NCI-H460 (cell line): Measurements from ENCODE around the gene TEX13A. TPM values are rescaled to one million over a fixed set of nuclear protein-coding genes. Genes with fewer than 3 reads are reported as not detected.

Experiments
- DNase-seq: peaks from one replicate; pipeline ENCODE4 v3.0.0-alpha.2; 2016; ENCODE audit warnings: low read depth; ENCODE audit errors: extremely low read depth
- total RNA-seq: library from RNA; depleted of rRNA; stranded (reverse); fragments of >200 nt; shearing (Covaris generic); gene quantifications from 2 replicates; pipeline ENCODE4 v1.2.3, GENCODE V29; 2014

The TEX13A gene
- total RNA-seq, 1 experiment from 2014 or later, result not detected

DNA sequence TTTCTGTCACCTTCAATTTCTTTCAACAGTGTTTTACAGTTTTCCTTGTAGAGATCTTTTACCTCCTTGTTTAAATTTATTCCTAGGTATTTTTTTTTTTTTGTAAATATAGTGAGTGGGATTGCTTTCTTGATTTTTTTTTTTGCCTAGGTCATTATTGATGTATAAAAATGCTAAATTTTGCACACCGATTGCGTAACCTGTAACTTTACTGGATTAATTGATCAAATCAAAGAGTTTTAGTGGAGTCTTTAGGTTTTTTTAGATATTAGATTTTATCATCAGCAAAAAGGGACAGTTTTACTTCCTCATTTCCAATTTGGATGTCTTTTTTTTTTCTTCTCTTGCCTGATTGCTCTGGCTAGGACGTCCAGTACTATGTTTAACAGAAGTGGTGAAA is 40.9 kb downstream of the TEX13A start:
- DNase-seq, result no peak

DNA sequence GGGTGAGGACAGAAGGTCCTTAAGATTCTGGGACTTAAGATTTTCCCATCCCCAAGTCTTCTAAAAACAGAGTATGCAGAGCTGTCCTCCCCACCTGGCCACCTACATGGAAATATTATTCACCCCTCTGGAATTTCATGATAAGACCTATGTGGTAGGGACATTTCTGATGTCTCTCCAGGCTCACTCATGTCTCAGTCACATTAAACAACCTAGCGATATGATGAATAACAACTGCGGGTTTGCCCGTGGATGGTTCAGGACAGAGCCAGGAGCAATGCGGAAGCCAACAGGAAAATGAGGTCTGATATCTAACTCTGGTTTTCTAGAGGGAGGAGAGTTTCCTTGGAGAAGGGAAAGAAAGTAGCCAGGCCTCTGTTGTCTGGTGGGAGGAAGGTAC is 47.4 kb downstream of the TEX13A start:
- DNase-seq, result no peak
